C4-2B (cell line): ENCODE data around the gene GPR158.

Experiments
- CTCF ChIP-seq: fragments of 450-650 bp; conservative IDR thresholded peaks from 2 replicates; pipeline ENCODE4 v1.5.1; 2017; ENCODE audit warnings: mild to moderate bottlenecking
- ZFX ChIP-seq: fragments of 450-650 bp; IDR thresholded peaks from 2 replicates; pipeline ENCODE4 v1.6.1; 2017

DNA sequence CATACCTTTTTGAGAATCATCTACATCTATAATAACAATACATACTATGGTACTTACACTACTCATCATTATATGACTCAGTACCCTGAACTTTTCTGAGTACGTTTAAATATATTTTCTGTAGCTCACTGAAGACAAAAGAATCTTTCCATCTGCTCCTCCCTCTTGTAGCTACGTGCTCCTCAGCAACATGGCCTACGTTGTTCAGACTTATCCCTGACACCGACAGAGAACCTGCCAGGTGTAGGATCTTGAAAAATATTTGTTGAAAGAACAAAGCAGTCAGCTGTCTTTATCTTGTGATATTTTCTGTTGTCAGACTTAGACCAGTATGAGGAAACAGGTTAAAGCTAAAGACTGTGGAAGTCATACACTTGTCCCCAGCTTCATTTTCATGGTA is 403.3 kb downstream of the GPR158 start:
- TF ChIP-seq CTCF = no peak
- no peak for TF ChIP-seq ZFX
